ELF-1 (cell line): ENCODE data around the gene TTBK2.
"Not testable (repeated sequence)": the region's sequence is repeated elsewhere in the genome, so short reads cannot be mapped to it uniquely, and the experiment has no call there.

ENCODE experiments used
- DNase-seq: peaks from one replicate; pipeline ENCODE4 v3.0.0-alpha.2; 2016; ENCODE audit warnings: low read depth, low spot score

Gene TTBK2

DNA sequence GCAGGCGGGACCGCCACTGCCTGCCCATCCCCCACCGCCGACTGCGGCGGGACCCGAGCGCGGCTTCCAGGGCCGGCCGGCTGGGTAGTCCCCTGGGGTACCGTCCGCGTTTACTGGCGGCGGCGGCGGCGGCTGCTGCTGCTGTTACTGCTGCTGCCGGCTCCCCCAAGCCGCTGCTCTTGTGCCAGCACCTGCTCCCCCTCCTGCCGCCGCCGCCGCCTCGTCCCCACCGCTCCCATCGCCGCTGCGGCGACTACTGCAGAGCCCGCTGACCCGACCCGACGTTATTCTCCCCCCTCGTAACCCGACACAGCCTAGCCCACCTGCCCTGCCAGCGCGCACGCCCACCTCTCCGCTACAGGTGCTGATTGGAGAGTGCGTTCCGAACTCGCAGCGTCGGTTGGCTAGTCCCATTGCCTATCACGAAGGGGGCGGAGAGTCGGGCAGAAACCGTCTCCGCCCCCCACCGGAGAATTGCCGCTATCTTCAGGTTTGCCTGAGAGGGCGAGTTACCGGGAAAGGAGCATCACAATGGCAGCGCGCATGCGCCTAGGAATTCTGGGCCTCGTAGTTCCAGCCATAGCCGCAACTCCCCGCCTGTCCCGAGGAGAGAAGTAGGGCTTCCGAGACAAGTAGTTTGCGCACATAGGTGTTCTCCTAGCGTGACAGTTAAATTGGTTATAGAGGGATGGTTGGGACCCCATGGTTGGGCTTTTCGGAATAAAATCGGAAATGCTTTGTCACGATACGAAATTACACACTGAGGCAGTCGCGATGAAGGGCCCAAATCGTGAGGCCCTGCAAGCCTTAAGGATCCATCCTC, at the start of gene TTBK2:
TTBK2 (minus strand) TSS at position 260 of the 823 bp plus-strand sequence. CDS start 42,161 bp downstream, outside the sequence.
- DNase-seq: peak; percentile 100

DNA sequence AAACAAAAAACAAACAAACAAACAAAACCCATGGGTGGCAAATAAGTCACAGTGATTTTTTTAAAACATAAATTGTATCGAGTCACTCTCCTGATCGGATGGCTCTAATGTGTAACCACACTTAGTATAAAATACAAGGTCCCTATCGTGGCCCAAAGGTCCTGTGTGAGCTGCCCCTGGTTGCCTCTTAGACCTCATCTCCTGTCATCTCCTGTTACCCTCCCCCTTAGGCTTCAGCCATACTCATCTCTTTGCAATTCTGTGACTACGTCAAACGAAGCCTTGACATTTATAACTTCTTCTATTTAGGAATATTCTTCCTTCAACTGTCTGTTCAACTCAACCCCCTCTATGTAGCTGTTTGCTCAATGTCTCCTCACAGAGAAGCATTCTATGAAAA, 43.9 kb upstream of the TTBK2 start:
- DNase-seq: no peak

DNA sequence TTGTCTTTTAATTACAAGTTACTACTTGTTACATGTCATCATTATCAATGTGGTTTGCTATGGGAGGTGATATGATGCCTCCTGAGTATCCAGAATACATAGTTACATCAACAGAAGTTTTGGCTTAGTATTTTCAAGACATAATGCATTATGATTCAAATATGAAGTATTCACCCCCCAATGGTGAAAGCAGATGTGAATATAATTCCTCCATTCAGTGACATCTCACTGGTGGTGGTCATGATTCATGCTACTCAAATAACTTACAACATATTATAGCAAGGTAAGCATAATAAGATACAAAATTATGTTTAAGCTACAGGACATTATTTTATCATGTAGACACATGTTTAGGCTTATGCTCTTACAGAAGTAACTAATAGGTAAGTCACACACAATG, 34.9 kb upstream of the TTBK2 start:
- DNase-seq: no peak

DNA sequence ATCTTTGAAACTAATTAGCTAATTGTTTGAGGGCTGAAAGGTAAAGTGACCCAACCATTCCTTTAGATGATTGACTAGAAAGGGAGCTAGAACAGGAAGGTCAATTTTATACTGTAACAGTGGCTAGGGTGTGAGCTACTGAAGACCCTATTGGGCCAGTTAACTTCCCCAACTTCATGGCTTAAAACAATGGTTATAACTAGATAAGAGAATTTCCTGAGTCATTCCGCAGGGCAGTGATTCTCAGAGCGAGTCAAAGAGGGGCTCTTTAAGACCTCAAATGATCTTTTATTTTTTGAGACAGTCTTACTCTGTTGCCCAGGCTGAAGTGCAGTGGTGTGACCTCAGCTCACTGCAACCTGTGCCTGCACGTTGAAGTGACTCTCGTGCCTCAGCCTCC, 33.7 kb upstream of the TTBK2 start:
- DNase-seq: no peak

DNA sequence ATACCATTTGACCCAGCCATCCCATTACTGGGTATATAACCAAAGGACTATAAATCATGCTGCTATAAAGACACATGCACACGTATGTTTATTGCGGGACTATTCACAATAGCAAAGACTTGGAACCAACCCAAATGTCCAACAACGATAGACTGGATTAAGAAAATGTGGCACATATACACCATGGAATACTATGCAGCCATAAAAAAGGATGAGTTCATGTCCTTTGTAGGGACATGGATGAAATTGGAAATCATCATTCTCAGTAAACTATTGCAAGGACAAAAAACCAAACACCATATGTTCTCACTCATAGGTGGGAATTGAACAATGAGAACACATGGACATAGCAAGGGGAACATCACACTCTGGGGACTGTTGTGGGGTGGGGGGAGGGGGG, 28.3 kb upstream of the TTBK2 start:
- not testable (repeated sequence) for DNase-seq

DNA sequence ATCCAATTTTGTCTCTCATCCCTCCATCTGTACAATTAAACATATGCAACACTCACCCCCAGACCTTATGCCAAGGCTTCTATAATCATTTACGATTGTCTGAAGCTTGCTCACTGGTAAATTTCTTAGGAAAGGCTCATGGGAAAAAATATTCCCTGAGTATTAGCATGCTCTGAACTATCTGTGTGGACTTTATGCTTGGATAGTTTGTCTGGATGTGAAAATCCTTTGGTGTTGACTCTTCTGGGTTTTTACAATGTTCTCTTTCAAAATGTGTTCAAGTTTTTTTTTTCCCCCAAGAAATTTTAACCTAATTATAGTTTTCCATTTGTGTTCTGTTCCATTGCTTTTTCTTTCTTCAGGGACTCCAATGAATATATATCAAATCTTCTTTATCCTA, 19.9 kb upstream of the TTBK2 start:
- DNase-seq: no peak

DNA sequence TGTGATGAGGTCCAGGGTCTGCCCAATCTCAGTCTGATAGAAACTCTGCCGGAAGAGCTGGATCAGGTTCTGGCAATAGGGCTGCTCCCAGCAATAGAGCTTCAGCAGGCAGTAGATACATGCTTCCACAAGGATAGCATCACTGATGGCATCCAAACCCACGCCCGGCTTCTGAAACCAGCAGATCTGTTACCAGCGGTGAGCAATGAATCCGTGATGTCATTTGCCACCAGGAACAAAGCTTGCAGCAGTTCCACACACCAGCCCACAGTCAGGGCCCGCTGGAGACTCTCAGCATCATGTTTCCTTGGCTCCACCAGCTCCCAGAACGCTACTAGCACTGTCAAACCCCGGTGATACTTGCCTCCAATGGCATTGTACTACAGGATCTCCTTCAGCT, 19.3 kb upstream of the TTBK2 start:
- DNase-seq: no peak

DNA sequence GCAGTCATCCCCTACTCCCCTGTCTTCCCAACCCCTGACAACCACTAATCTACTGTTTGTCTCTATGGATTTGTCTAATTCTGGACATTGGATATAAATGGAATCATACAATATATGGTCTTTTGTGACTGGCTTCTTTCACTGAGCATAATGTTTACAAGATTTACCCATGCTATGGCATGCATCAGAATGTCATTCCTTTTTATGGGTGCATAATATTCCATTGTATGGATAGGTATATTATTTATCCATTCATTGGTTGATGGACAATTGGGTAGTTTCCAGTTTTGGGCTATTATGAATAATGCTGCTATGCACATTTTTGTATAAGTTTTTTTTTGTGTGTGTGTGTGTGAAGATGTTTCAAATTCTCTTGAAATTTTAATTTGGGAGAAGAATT, 16.6 kb upstream of the TTBK2 start:
- DNase-seq: no peak

DNA sequence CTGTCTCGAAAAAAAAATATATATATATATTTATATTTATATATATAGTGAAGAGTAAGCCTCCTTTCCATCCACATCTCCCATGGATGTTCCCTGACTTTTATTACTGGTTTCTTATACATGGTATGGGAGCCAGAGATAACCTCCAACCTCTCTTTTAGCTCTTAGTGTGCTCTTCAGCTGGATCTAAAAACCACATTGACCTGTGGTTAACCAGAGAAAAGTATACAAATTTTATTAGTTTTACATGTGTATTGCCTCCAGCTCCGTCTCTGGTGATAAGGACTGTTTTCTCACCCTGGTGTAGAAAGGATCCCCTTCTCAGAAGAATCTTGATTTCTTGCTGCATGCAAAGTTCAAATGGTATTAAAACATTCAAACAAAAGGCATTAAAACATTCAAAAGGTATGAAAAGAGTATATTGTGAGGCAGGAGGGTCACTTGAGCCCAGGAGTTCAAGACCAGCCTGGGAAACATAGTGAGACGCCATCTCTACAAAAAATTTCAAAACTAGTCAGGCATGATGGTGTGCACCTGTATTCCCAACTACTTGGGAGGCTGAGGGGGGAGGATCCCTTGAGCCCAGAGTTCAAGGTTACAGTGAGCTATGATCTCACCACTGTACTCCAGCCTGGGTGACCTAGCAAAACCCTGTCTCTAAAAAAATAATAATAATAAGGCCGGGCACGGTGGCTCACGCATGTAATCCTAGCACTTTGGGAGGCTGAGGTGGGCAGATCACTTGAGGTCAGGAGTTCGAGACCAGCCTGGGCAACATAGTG, 13.5 kb upstream of the TTBK2 start:
- DNase-seq: no peak

DNA sequence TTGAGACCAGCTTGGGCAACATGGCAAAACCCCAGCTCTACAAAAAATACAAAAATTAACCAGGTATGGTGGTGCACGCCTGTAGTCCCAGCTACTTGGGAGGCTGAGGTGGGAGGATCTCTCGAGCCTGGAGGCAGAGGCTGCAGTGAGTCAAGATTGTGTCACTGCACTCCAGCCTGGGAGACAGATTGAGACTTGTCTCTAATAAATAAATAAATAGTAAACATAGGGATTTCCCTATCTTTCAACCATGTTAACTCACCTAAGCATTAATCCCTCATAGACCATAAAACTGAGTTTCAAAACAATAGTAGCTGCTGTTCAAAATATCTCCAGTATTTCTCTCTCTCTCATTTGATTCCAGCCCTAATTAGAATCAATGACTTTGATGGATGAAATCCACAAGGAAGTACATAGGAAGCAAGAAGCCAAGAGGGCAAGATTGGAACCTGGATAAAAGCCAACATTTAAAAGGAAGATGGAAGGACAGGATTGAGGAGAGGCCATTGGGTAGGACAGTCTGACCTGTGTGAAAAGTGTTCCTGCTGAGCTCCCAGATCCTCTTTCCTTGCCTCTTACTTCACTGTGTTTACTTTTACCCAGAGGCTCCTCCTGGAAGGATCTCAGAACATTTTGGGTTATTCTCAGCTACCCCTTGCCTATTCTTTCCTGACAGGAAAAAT, 12.4 kb upstream of the TTBK2 start:
- DNase-seq: no peak

DNA sequence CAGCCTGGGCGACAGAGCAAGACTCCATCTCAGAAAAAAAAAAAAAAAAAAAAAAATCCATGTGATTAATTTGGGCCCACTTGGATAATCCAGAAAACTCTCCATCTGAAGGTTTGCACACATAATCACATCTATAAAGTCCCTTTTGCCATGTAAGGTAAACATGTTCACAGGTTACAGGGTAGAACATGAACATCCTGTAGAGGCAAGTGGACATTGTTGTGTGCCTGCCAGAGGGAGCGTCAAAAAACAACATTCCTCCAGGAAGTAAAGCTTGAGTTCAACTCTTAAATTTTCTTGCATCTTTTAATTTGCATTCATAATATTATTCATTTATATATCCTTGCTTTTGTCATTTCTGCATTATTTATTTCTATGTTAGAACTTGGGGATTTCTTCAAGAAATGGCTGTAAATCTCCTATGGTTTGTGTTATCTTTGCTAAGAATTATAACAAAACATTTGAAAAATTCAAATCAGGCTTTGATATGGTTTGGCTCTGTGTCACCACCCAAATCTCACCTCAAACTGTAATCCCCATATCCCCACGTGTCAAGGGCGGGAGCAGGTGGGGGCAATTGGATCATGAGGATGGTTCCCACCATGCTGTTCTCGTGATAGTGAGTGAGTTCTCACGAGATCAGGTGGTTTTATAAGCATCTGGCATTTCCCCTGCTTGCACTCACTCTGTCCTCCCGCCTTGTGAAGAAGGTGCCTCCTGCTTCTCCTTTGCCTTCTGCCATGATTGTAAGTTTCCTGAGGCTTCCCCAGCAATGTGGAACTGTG, 11.3 kb upstream of the TTBK2 start:
- DNase-seq: no peak

DNA sequence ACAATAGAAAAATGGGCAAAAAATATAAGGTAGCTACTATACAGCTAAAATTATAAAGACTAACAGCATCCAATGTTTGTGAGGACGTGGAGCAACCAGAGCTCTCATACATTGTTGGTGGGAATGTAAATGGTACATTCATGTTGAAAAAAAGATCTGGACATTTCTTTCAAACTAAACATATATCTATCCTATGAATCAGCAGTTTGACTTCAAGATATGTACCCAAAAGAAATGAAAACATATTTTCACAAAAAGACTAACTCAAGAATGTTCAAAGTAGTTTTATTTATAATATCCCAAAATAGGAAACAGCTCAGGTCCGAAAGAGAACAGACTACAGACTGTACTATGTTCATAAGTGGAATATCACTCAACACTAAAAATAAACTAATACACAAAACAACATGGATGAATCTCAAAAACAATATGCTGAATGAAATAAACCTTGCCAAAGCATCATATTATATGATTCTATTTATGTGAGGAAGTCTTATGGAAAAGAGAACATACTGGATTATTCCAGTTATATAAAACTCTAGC, 8.8 kb upstream of the TTBK2 start:
- no peak for DNase-seq

DNA sequence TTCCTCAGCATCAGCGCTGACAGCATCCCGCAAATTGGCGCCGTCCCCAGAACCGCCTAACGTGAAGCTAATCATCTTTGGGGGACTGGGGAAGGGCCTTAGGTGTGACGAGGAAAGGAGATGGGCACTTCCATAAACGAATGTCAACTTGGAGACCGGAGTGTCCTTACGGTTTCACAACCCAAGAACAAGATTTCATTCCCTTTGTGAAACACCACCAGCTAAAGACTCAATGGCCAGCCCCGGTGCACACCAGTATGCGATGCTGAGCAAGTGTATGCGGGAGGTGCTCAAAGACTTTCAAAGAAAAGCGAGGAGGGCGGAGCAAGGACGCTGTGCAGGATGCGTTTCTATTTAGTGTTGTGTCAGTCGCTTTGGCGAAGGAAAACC, 759 bp upstream of the TTBK2 start:
- DNase-seq: no peak

DNA sequence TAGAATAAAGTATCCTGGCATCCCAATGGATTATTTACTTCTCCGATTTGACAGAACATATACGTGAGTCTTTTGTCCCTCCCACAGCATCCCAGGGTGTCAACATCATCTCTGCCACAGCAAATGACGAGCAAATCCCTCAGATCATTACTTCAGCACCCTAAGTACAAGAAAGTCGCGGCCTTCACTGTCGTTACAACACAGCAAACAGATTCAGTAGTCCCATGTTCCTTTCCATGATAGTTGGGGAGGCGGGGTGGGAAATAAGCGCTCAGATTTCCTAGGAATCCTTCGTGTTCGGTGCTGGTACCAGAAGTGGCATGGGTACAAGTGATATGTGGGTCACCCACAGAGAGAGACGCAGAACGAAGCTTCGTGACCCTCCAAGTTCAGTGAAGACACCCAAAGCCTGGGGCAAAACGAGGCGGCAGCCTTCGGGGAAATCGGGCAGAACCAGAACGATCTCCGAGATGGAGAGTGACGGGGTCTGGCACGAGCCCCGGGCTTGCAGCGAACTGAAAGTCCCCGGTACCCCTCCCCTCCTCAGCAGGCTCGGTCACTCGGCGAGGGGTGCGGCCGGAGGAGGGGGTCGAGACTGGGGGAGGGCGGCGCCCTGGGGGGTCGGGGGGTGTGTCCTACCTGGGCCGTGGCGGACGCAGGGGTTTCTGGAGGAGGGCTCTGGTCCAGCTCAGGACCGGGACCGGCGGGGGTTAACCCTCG, 619 bp downstream of the TTBK2 start:
- peak; percentile 44 for DNase-seq

DNA sequence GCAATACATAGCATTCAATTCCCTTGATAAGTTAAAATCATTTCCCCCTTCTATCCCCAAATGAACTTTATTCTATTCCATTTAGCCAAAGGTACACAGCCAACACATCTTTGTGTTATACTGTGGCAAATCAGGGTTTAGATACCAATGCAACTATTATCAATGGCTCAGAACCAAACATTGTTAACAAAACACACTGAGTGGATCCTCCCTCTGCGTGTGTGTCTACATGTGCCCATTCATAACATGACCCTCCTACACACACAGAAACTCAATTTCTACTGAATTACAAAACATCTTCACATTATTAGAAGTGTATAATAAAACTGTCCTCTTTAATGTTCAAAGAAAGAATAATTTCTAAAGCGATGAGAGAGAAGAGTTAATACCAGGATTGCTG, 1.3 kb downstream of the TTBK2 start:
- DNase-seq: no peak

DNA sequence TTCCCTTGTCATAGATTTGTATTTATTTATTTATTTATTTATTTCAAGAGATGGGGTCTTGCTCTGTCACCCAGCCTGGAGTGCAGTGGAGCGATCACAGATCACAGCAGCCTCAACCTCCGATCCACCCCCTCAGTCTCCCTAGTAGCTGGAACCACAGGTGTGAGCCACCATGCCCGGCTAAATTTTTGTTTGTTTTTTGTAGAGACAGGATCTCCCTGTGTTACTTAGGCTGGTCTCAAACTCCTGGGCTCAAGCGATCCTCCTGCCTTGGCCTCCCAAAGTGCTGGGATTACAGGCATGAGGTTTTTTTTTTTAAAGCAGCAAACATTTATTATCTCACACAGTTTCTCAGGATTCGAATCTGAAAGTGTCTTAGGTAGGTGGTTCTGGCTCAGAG, 2.5 kb downstream of the TTBK2 start:
- peak; percentile 7 for DNase-seq

DNA sequence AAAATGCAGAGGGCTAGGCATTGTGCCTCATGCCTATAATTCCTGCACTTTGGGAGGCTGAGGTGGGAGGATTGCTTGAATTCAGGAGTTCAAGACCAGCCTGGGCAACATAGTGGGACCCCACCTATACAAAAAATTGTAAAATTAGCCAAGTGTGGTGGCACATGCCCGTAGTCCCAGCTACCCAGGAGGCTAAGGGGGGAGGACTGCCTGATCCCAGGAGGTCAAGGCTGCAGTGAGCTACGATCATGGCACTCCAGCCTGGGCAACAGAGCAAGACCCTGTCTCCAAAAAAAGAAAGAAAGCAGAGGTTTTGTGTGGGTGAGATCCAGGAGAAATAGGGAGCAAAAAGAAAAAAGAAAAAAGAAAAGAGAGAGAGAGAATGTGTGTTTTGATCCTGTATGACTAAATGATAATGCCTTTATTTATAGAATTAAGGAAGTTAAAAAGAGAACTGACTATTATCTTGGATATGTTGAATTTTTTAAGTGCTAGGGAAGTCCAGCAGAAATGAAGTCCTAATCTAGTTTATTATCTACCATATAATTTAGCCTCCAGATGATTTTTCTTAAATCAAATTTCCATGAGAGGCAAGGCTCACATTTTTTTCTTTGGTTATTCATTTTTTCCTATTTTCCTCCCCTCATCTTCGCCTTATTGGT, 4.8 kb downstream of the TTBK2 start:
- DNase-seq: no peak

DNA sequence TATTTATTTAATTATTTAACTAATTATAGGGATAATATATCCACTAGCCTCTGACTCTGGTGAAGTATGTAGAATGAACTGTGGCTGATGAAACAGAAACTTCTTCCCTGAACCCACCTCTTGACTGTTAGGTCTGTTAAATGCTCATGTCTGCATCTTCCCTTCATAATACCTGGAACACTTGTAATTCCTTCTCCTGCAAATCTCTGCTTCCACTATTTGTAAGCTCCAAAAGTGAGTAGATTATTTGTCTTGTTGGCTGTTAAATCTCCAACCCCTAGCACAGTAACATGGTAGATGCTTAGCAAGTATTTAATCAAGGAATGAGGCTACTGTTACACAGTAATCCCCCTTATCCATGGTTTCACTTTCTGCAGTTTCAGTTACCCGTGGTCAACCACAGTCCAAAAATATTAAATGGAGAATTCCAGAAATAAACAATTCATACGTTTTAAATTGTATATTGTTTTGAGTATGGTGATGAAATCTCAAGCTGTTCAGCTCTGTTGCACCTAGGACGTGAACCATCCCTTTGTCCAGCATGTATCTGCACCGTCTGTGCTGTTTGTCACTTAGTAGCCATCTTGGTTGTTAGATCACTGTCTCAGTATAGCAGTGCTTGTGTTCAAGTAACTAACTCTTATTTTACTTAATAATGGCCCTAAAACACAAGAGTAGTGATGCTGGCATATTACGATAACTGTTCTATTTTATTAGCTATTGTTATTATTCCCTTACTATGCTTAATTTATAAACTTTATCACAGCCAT, 5.7 kb downstream of the TTBK2 start:
- no peak for DNase-seq

DNA sequence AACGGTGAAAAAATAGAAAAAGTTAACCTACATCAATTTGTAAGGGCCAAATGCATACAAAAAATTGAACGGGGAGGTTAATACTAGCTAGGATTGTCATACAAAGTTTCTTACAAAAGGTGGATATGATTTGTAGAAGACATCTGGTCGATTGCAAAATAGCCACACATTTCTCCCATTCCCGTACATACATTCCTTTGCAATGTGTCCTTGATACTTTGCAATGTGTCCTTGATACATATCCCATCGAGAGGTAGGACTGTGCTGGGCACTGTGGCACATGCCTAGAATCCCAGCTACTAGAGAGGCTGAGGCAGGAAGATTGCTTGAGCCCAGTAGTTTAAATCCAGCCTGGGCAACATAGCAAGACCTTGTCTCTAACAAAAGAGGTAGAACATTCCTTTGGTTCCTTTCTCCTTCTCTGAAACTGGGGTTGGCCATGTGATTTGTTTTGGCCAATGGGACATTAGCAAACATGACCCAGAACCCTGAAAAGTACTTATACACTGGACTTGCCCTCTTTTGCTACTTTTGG, 9.5 kb downstream of the TTBK2 start:
- DNase-seq: no peak
